GM20000 (cell line): ENCODE data around the gene EP300.
"Not testable (repeated sequence)": the region's sequence is repeated elsewhere in the genome, so short reads cannot be mapped to it uniquely, and the experiment has no call there.

Experiments
- DNase-seq: peaks from one replicate; pipeline ENCODE4 v3.0.0; 2012; ENCODE audit warnings: low spot score
- CTCF ChIP-seq: IDR thresholded peaks from 2 replicates; pipeline ENCODE4 v1.5.1; 2012; ENCODE audit warnings: mild to moderate bottlenecking, control low read depth; ENCODE audit errors: extremely low read depth, missing control alignments

EP300 gene

DNA sequence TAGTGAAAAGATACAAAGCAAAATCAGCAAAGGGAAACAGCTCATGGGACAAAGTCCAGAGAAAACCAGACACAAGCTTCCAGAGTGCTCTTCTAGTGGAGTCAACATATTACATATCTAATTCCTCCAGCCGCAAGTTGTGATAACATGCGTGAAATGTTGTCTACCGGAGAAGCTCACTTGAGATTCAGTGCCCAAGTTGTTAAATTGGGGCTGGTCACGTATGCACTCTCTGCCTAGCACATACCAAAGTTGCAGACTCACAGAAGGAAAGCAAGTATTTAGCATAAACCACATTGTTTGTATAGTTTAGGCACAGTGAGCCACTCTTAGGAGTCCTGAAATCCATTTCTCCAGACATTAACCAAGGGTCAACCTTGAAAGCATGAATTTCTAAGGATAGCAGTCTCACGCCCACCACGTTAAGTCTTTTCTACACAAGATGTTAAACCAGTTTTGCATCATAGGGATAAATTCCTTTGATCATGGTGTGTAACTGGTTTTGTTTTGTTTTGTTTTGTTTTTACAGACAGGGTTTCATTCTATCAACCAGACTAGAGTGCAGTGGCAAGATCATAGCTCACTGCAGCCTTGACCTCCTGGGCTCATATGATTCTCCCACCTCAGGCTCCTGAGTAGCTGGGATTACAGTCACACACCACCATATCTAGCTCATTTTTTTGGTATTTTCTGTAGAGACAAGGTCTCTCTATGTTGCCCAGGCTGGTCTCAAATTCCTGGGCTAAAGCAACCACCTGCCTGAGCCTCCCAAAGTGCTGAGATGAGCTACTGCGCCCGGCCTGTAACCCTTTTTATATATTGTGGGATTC lies 39.5 kb upstream of the EP300 start:
- TF ChIP-seq CTCF = no peak
- no peak for DNase-seq

DNA sequence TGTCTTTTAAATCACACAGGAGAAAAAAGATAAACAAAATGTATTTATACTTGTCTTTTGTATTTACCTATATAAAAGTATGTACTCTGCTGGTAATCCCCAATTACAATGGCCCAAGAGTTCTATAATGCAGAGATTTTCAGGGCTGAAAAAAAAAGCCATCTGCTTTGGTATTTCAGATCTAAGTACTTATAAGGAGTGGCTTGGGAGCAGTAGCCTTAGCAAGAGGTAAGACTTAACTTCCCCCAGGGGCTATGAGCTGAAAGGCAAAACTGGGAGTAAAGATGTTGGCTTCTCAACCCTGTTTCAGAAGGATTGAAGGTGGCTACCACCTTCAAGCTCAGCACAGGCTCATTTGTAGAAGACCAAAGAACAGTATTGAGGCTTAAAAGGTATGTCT lies 35.3 kb upstream of the EP300 start:
- no peak for DNase-seq
- no peak for TF ChIP-seq CTCF

DNA sequence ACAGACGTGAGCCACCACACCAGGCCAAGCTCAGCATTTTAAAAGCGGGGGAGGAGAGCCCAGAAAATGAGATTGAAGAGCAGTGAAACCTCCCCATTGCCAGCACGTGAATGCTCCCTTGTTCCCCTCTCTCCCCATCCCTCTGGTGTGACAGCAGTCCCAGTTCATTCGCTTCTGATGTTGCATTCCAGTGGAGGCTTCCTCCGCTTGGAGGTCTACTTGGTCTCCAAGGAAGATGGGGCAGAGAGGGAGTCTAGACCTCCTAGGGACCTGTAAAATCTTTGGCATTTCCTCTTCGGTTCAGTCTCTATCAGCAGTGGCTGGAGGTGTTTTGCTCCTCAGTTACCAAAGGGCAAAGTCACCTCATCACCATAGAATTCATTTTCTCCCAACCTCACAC lies 30.2 kb upstream of the EP300 start:
- DNase-seq = no peak
- TF ChIP-seq CTCF = no peak

DNA sequence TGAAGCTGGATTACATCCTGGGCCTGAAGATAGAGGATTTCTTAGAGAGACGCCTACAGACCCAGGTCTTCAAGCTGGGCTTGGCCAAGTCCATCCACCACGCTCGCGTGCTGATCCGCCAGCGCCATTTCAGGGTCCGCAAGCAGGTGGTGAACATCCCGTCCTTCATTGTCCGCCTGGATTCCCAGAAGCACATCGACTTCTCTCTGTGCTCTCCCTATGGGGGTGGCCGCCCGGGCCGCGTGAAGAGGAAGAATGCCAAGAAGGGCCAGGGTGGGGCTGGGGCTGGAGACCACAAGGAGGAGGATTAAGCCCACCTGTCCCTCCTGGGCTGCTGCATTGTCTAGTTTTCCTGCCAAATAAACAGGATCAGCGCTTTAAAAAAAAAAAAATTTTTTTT lies 28.1 kb upstream of the EP300 start:
- DNase-seq = not testable (repeated sequence)

- DNase-seq = not testable (repeated sequence)
These were observed 26.1 kb upstream of the EP300 start for GRCh38 chr22:41066341-41066740.

- DNase-seq = not testable (repeated sequence)
These were observed 24.4 kb upstream of the EP300 start for GRCh38 chr22:41067968-41068367.

- no peak for TF ChIP-seq CTCF
- DNase-seq = no peak
These were observed 21.6 kb upstream of the EP300 start for GRCh38 chr22:41070665-41071331.

DNA sequence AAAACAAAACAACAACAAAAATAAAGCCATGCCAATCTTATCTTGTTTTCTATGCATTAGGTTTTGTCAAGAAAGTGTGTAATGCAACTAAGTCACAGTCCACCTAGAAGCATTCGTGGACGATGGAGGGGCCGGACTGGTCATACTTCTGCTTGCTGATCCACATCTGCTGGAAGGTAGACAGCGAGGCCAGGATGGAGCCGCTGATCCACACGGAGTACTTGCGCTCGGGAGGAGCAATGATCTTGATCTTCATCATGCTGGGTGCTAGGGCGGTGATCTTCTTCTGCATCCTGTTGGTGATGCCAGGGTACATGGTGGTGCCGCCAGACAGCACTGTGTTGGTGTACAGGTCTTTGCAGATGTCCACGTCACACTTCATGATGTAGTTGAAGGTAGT lies 18.3 kb upstream of the EP300 start:
- DNase-seq = no peak
- TF ChIP-seq CTCF = no peak

GRCh38 chr22:41074466-41074865 lies 17.9 kb upstream of the EP300 start:
- no peak for DNase-seq
- no peak for TF ChIP-seq CTCF
